OCI-LY1 (cell line): ENCODE measurements around the gene SLC25A44.
A peak's percentile ranks its signal among the peaks of the same experiment; 100 is the strongest.

ENCODE experiments used
- H2AFZ ChIP-seq: fragments of 200-600 bp; sonication (generic), shearing (Covaris generic); 2 replicates; pipeline ENCODE4 v1.6.0; 2014; ENCODE audit warnings: antibody characterized with exemption, mild to moderate bottlenecking, low read length
- H3F3A ChIP-seq: fragments of 200-600 bp; sonication (generic), shearing (Covaris generic); 2 replicates; pipeline ENCODE4 v1.6.0; 2014; ENCODE audit warnings: mild to moderate bottlenecking, antibody characterized with exemption, low read length, moderate library complexity; ENCODE audit not compliant: insufficient read depth
- H3K27ac ChIP-seq: fragments of 200-600 bp; sonication (generic); 2 replicates; pipeline ENCODE4 v1.5.1; 2014; ENCODE audit warnings: low read length, mixed run types, mild to moderate bottlenecking, low read depth; ENCODE audit not compliant: poor library complexity, severe bottlenecking
- H3K27me3 ChIP-seq: fragments of 200-600 bp; sonication (generic); 2 replicates; pipeline ENCODE4 v1.6.0; 2014; ENCODE audit warnings: antibody characterized with exemption, mild to moderate bottlenecking, low read length, moderate library complexity; ENCODE audit not compliant: insufficient read depth
- H3K36me3 ChIP-seq: fragments of 200-600 bp; sonication (generic); 2 replicates; pipeline ENCODE4 v1.6.1; 2014; ENCODE audit warnings: mild to moderate bottlenecking, antibody characterized with exemption, low read length, moderate library complexity, mixed read lengths; ENCODE audit not compliant: insufficient read depth
- H3K4me1 ChIP-seq: fragments of 200-600 bp; sonication (generic); 2 replicates; pipeline ENCODE4 v1.5.1; 2014; ENCODE audit warnings: mild to moderate bottlenecking, low read length, moderate library complexity; ENCODE audit not compliant: insufficient read depth, severe bottlenecking
- H3K4me2 ChIP-seq: fragments of 200-600 bp; sonication (generic), shearing (Covaris generic); 2 replicates; pipeline ENCODE4 v1.6.1; 2014; ENCODE audit warnings: low read length
- H3K4me3 ChIP-seq: fragments of 200-600 bp; sonication (generic); 2 replicates; pipeline ENCODE4 v1.5.1; 2014; ENCODE audit warnings: low read length, low read depth, mild to moderate bottlenecking, mixed read lengths; ENCODE audit not compliant: poor library complexity, severe bottlenecking
- H3K79me2 ChIP-seq: fragments of 200-600 bp; shearing (Covaris generic); 2 replicates; pipeline ENCODE4 v1.6.1; 2016; ENCODE audit warnings: mixed run types, low read length, mixed read lengths; ENCODE audit not compliant: insufficient read depth
- H3K9ac ChIP-seq: fragments of 200-600 bp; sonication (generic), shearing (Covaris generic); 2 replicates; pipeline ENCODE4 v1.6.1; 2014; ENCODE audit warnings: mild to moderate bottlenecking, low read length, mixed read lengths
- H3K9me2 ChIP-seq: fragments of 200-600 bp; sonication (generic), shearing (Covaris generic); 2 replicates; pipeline ENCODE4 v1.6.1; 2014; ENCODE audit warnings: low read depth, mild to moderate bottlenecking, low read length, mixed read lengths
- H3K9me3 ChIP-seq: fragments of 200-600 bp; shearing (Covaris generic); 2 replicates; pipeline ENCODE4 v1.6.1; 2014; ENCODE audit warnings: low read length, mixed read lengths
- H4K20me1 ChIP-seq: fragments of 200-600 bp; sonication (generic), shearing (Covaris generic); 2 replicates; pipeline ENCODE4 v1.6.0; 2016; ENCODE audit warnings: mild to moderate bottlenecking, low read length; ENCODE audit not compliant: insufficient read depth
- CTCF ChIP-seq: fragments of 200-600 bp; sonication (generic), shearing (Covaris generic); IDR thresholded peaks from 2 replicates; pipeline ENCODE4 v1.5.1; 2017; ENCODE audit warnings: mild to moderate bottlenecking, antibody characterized with exemption, low read length, moderate library complexity, mixed read lengths
- EZH2 ChIP-seq: fragments of 200-600 bp; sonication (generic), shearing (Covaris generic); IDR thresholded peaks from 2 replicates; pipeline ENCODE4 v1.8.0; 2017; ENCODE audit warnings: borderline replicate concordance, mixed run types, mild to moderate bottlenecking, antibody characterized with exemption, low read length, moderate library complexity, mixed read lengths

The SLC25A44 gene

GRCh38 chr1:156245451-156246232 lies 51.7 kb downstream of the SLC25A44 start:
- H3K4me3 ChIP-seq: peak overlapping the region; percentile 42

GRCh38 chr1:156246241-156246780 lies 52.4 kb downstream of the SLC25A44 start:
- Histone ChIP-seq H4K20me1 (no peaks in the 10 kb centered on the region), H3K4me2 (peak overlapping the region; percentile 60), H3K9me3 (no peaks in the 10 kb centered on the region), H3K27me3 (0 out of 2 replicates have a peak, but pooled peaks cover 5% of the 10 kb centered on the region), H3F3A (no peaks in the 10 kb centered on the region), H2AFZ (no peak overlapping the region), H3K4me3 (peak overlapping the region; percentile 42), H3K9me2 (no peaks in the 10 kb centered on the region), H3K27ac (no peak overlapping the region), H3K4me1 (peaks cover 10% of the 10 kb centered on the region), H3K36me3 (peaks cover 31% of the 10 kb centered on the region), H3K9ac (peak overlapping the region; percentile 5; the same call in 1 of the 2 replicates), H3K79me2 (no peaks in the 10 kb centered on the region)
- TF ChIP-seq EZH2 (no peak), CTCF (no peak)

More at GRCh38 chr1:156245451-156246232, 51.7 kb downstream of the SLC25A44 start:
- Histone ChIP-seq H4K20me1 (no peaks in the 10 kb centered on the region), H3K79me2 (no peaks in the 10 kb centered on the region), H3K36me3 (peaks cover 24% of the 10 kb centered on the region), H3K9me2 (no peaks in the 10 kb centered on the region), H3F3A (no peaks in the 10 kb centered on the region), H3K27ac (no peak overlapping the region), H3K9ac (peak overlapping the region; percentile 5; the same call in 1 of the 2 replicates), H3K4me2 (peak overlapping the region; percentile 60), H2AFZ (no peak overlapping the region), H3K9me3 (no peaks in the 10 kb centered on the region), H3K27me3 (0 out of 2 replicates have a peak, but pooled peaks cover 5% of the 10 kb centered on the region), H3K4me1 (peaks cover 10% of the 10 kb centered on the region)
- TF ChIP-seq EZH2 (no peak), CTCF (no peak)

GRCh38 chr1:156246781-156247459 lies 53.0 kb downstream of the SLC25A44 start:
- Histone ChIP-seq H4K20me1 (no peaks in the 10 kb centered on the region), H3K4me1 (peaks cover 10% of the 10 kb centered on the region), H3K9ac (no peak overlapping the region), H3K4me2 (no peak overlapping the region), H2AFZ (no peak overlapping the region), H3F3A (no peaks in the 10 kb centered on the region), H3K9me2 (no peaks in the 10 kb centered on the region), H3K36me3 (peaks cover 37% of the 10 kb centered on the region), H3K27me3 (0 out of 2 replicates have a peak, but pooled peaks cover 5% of the 10 kb centered on the region), H3K27ac (no peak overlapping the region), H3K9me3 (no peaks in the 10 kb centered on the region), H3K4me3 (no peak overlapping the region), H3K79me2 (no peaks in the 10 kb centered on the region)
- TF ChIP-seq EZH2 (no peak), CTCF (no peak)
